ENCODE results near the gene DARS1.

GRCh38 chr2:136031711-136032110 is 46.3 kb upstream of the DARS1 start:
- no peak for TF ChIP-seq CTCF (IDR thresholded peaks at IDR 0.05; ENCODE audit: borderline replicate concordance, extremely low read depth, low read length, poor library complexity, severe bottlenecking)
- no peak for TF ChIP-seq EZH2 (IDR thresholded peaks at IDR 0.05; ENCODE audit: borderline replicate concordance, low read depth, low read length, severe bottlenecking)

All from DND-41 (cell line).